ENCODE results near the gene FHAD1. TPM values are rescaled to one million over a fixed set of nuclear protein-coding genes. Genes with fewer than 3 reads are reported as not detected.

Gene FHAD1
- total and polyA plus RNA-seq, 2 of the 13 experiments (the other 11 are each of a cell fraction or from before 2014, with no cell fraction given): not detected

DNA sequence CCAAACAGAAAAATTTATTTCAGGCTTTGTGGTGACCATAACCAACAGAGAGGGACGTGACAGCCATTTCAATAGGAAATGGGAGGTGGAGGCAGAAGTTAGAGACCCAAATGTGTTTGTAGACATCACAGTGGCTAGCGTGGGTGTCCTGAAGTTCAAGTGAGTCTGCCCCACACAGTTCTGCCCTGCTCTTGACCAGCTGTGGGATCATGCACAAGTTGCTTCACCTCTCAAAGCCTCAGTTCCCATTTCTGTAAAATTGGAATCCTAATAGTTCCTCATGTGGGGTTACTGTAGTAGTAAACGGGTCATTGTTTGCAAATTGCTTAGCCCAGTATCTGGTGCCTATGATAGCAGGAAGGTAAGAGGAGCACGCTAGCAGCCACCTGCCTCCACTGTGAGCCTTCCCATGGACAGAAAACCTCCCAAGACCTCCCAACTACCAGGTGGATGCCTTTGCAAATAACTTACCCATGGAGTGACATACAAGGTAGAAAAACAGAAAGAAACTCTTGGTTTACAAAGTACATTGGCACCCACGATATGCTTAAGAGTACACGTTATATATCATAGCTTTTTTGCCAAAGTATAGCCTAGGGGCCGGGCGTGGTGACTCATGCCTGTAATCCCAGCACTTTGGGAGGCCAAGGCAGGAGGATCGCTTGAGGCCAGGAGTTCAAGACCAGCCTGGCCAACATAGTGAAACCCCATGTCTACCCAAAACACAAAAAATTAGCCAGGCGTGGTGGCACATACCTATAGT lies 29.1 kb downstream of the FHAD1 start:
- ChIA-PET POLR2A (no interaction called here), CTCF (ENCODE audit: low intra/inter-chr PET ratio, low total read pairs) (no interaction called here)
- no peak for TF ChIP-seq ZNF230 (CRISPR knock-in tag; IDR thresholded peaks at IDR 0.05)
- TF ChIP-seq RAD51 (IDR thresholded peaks at IDR 0.05; ENCODE audit: borderline replicate concordance): no peak
- no peak for TF ChIP-seq ZNF124 (CRISPR knock-in tag; IDR thresholded peaks at IDR 0.05)
- TF ChIP-seq, protein P1, sequence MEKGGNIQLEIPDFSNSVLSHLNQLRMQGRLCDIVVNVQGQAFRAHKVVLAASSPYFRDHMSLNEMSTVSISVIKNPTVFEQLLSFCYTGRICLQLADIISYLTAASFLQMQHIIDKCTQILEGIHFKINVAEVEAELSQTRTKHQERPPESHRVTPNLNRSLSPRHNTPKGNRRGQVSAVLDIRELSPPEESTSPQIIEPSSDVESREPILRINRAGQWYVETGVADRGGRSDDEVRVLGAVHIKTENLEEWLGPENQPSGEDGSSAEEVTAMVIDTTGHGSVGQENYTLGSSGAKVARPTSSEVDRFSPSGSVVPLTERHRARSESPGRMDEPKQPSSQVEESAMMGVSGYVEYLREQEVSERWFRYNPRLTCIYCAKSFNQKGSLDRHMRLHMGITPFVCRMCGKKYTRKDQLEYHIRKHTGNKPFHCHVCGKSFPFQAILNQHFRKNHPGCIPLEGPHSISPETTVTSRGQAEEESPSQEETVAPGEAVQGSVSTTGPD (CRISPR knock-in tag; IDR thresholded peaks at IDR 0.05): no peak
- no peak for TF ChIP-seq PRPF4 (IDR thresholded peaks at IDR 0.05; ENCODE audit: low read depth, low read length, poor library complexity, severe bottlenecking)
- TF ChIP-seq ZNF737 (CRISPR knock-in tag; IDR thresholded peaks at IDR 0.05; ENCODE audit: borderline replicate concordance): no peak
- TF ChIP-seq, protein P2, sequence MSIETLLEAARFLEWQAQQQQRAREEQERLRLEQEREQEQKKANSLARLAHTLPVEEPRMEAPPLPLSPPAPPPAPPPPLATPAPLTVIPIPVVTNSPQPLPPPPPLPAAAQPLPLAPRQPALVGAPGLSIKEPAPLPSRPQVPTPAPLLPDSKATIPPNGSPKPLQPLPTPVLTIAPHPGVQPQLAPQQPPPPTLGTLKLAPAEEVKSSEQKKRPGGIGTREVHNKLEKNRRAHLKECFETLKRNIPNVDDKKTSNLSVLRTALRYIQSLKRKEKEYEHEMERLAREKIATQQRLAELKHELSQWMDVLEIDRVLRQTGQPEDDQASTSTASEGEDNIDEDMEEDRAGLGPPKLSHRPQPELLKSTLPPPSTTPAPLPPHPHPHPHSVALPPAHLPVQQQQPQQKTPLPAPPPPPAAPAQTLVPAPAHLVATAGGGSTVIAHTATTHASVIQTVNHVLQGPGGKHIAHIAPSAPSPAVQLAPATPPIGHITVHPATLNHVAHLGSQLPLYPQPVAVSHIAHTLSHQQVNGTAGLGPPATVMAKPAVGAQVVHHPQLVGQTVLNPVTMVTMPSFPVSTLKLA (IDR thresholded peaks at IDR 0.05): no peak
- no peak for TF ChIP-seq ZBTB42 (CRISPR knock-in tag; IDR thresholded peaks at IDR 0.05)
- no peak for TF ChIP-seq RFX5 (IDR thresholded peaks at IDR 0.05; ENCODE audit: low read depth, low read length)
- no peak for TF ChIP-seq ZSCAN22 (CRISPR knock-in tag; IDR thresholded peaks at IDR 0.05)
- TF ChIP-seq ZNF724P (CRISPR knock-in tag; IDR thresholded peaks at IDR 0.05; ENCODE audit: borderline replicate concordance): no peak
- no TSS peak for BruUV-seq (replicated peaks)
- Histone ChIP-seq H3K36me3 (replicated peaks in 1 of 2; ENCODE audit: control insufficient read depth in 1 of 2, insufficient read depth in 2 of 2, low read length in 2 of 2) (no peaks in the 10 kb centered on the region), H3K27me3 (ENCODE audit: control insufficient read depth in 1 of 2, insufficient read depth in 2 of 2, low read length in 2 of 2) (peaks cover 5 to 33% of the 10 kb centered on the region in 2 experiments; a peak in 4 of 5 replicates), H3K4me1 (ENCODE audit: insufficient read depth, low read length) (peaks cover 35% of the 10 kb centered on the region), H3K9ac (ENCODE audit: insufficient read depth, low read depth, low read length) (no peak overlapping the region), H3K27ac (ENCODE audit: extremely low read length, insufficient read depth, low read length) (no peak overlapping the region), H2AFZ (ENCODE audit: low read length) (no peak overlapping the region), H3K4me2 (ENCODE audit: low read depth, low read length) (no peak overlapping the region), H3K9me3 (ENCODE audit: low read length) (no peaks in the 10 kb centered on the region), H3K79me2 (ENCODE audit: insufficient read depth, low read length) (no peaks in the 10 kb centered on the region), H3K4me3 (replicated peaks in 1 of 3; ENCODE audit: insufficient read depth in 1 of 3, low read depth in 2 of 3, low read length in 3 of 3) (no peak overlapping the region), H4K20me1 (ENCODE audit: insufficient read depth, low read length) (no peaks in the 10 kb centered on the region)
- DNase-seq (ENCODE audit: low spot score) (no peak), ATAC-seq (no peak), FAIRE-seq (no peak)
- intact Hi-C loops (cut with micrococcal nuclease; ENCODE audit: unreplicated experiment): no loop called here
- in situ Hi-C loops (cut with HindIII; ENCODE audit: extremely low pct_ligation_motif_present, low pct_unique_long_range_greater_than_20kb): no loop called here
- WGBS (ENCODE audit: low lambda C conversion rate): 59% methylated on average over 10 of the region's 10 CpGs

Measured in HepG2 (cell line).